ENCODE data around the gene C11orf68. TPM values are rescaled to one million over a fixed set of nuclear protein-coding genes. Genes with fewer than 3 reads are reported as not detected.

C11orf68 gene
- total RNA-seq, 1 experiment from 2014 or later, result 20.1 TPM

GRCh38 chr11:65915821-65916251, 3.0 kb downstream of the C11orf68 start:
- intact Hi-C loops (cut with micrococcal nuclease; ENCODE audit: unreplicated experiment), result loop anchor here (5.0 kb wide), 1 partner anchor 46 kb away; the partner anchor contains the start of gene SART1
- H3K27me3 Mint-ChIP-seq (ENCODE audit: insufficient read depth, unreplicated experiment), result no peaks in the 10 kb centered on the region
- DNase-seq, result no peak
- no peaks in the 10 kb centered on the region for H3K9me3 ChIP-seq
- no peaks in the 10 kb centered on the region for H3K27me3 ChIP-seq (replicated peaks; ENCODE audit: control insufficient read depth, insufficient read depth, low read length)
- peaks cover 8% of the 10 kb centered on the region for H3K36me3 Mint-ChIP-seq (ENCODE audit: insufficient read depth, unreplicated experiment)
- TF ChIP-seq CTCF (IDR thresholded peaks at IDR 0.05; ENCODE audit: insufficient read depth in 1 of 2, low read depth in 1 of 2, low read length in 1 of 2, severe bottlenecking in 1 of 2, unreplicated experiment in 1 of 2), result no peak
- ChIA-PET CTCF (interaction anchor here (1.0 to 1.4 kb wide), 2 partner anchors 26 to 27 kb away, joined by 4 read pairs; partner anchors contain the start of genes CCDC85B and FIBP), POLR2A (interaction anchor here (0.5 kb wide), 1 partner anchor 28 kb away, joined by 3 read pairs; the partner anchor contains the start of gene FIBP)
- peaks cover 6% of the 10 kb centered on the region for H3K4me1 Mint-ChIP-seq (ENCODE audit: low read depth, unreplicated experiment)
- no peak overlapping the region for H3K27ac Mint-ChIP-seq (ENCODE audit: unreplicated experiment)
- peak overlapping the region; percentile 68 for H3K4me3 Mint-ChIP-seq (ENCODE audit: unreplicated experiment)
- no peaks in the 10 kb centered on the region for H3K9me3 Mint-ChIP-seq (ENCODE audit: unreplicated experiment)
- peaks cover 23% of the 10 kb centered on the region for H3K4me1 ChIP-seq
- no TSS peak for BruUV-seq (replicated peaks)
- H3K4me3 ChIP-seq (ENCODE audit: low read depth, low read length), result no peak overlapping the region
- no peaks in the 10 kb centered on the region; the same call in 1 of the 2 replicates for H3K36me3 ChIP-seq (ENCODE audit: control insufficient read depth, insufficient read depth, low read length)

GRCh38 chr11:65915101-65915820, 3.6 kb downstream of the C11orf68 start:
- no peaks in the 10 kb centered on the region for H3K9me3 Mint-ChIP-seq (ENCODE audit: unreplicated experiment)
- H3K27me3 Mint-ChIP-seq (ENCODE audit: insufficient read depth, unreplicated experiment), result no peaks in the 10 kb centered on the region
- H3K27ac Mint-ChIP-seq (ENCODE audit: unreplicated experiment), result no peak overlapping the region
- peaks cover 6% of the 10 kb centered on the region for H3K4me1 Mint-ChIP-seq (ENCODE audit: low read depth, unreplicated experiment)
- Histone ChIP-seq H3K4me1 (peaks cover 19% of the 10 kb centered on the region), H3K9me3 (no peaks in the 10 kb centered on the region), H3K4me3 (ENCODE audit: low read depth, low read length) (no peak overlapping the region), H3K27me3 (replicated peaks; ENCODE audit: control insufficient read depth, insufficient read depth, low read length) (no peaks in the 10 kb centered on the region), H3K36me3 (ENCODE audit: control insufficient read depth, insufficient read depth, low read length) (no peaks in the 10 kb centered on the region; the same call in 1 of the 2 replicates)
- H3K4me3 Mint-ChIP-seq (ENCODE audit: unreplicated experiment), result no peak overlapping the region
- TF ChIP-seq CTCF (IDR thresholded peaks at IDR 0.05; ENCODE audit: insufficient read depth in 1 of 2, low read depth in 1 of 2, low read length in 1 of 2, severe bottlenecking in 1 of 2, unreplicated experiment in 1 of 2), result no peak
- DNase-seq, result no peak
- peaks cover 8% of the 10 kb centered on the region for H3K36me3 Mint-ChIP-seq (ENCODE audit: insufficient read depth, unreplicated experiment)
- CTCF ChIA-PET, result interaction anchor here (1.0 to 1.4 kb wide), 2 partner anchors 25 to 27 kb away, joined by 4 read pairs; partner anchors contain the start of genes CCDC85B and FIBP
- POLR2A ChIA-PET, result no interaction called here
- BruUV-seq (replicated peaks), result no TSS peak
- intact Hi-C loops (cut with micrococcal nuclease; ENCODE audit: unreplicated experiment), result loop anchor here (5.0 kb wide), 1 partner anchor 47 kb away; the partner anchor contains the start of gene SART1

- DNase-seq, result no peak
- no peaks in the 10 kb centered on the region; the same call in 1 of the 2 replicates for H3K36me3 ChIP-seq (ENCODE audit: control insufficient read depth, insufficient read depth, low read length)
- Mint-ChIP-seq H3K27me3 (ENCODE audit: insufficient read depth, unreplicated experiment) (no peaks in the 10 kb centered on the region), H3K4me3 (ENCODE audit: unreplicated experiment) (no peak overlapping the region), H3K36me3 (ENCODE audit: insufficient read depth, unreplicated experiment) (no peaks in the 10 kb centered on the region), H3K9me3 (ENCODE audit: unreplicated experiment) (no peaks in the 10 kb centered on the region), H3K4me1 (ENCODE audit: low read depth, unreplicated experiment) (peaks cover 6% of the 10 kb centered on the region), H3K27ac (ENCODE audit: unreplicated experiment) (no peak overlapping the region)
- H3K4me3 ChIP-seq (ENCODE audit: low read depth, low read length), result no peak overlapping the region
- no peaks in the 10 kb centered on the region for H3K9me3 ChIP-seq
- BruUV-seq (replicated peaks), result no TSS peak
- no peak for TF ChIP-seq CTCF (IDR thresholded peaks at IDR 0.05; ENCODE audit: insufficient read depth in 1 of 2, low read depth in 1 of 2, low read length in 1 of 2, severe bottlenecking in 1 of 2, unreplicated experiment in 1 of 2)
- peaks cover 13% of the 10 kb centered on the region for H3K4me1 ChIP-seq
- ChIA-PET CTCF (interaction anchor here (1.3 to 2.6 kb wide), 3 partner anchors 22 to 76 kb away, joined by 4 to 45 read pairs (median 27); partner anchors contain the start of genes CCDC85B and FIBP), POLR2A (no interaction called here)
- intact Hi-C loops (cut with micrococcal nuclease; ENCODE audit: unreplicated experiment), result loop anchor here (5.0 kb wide), 1 partner anchor 74 kb away; no protein-coding TSS in a partner anchor
- H3K27me3 ChIP-seq (replicated peaks; ENCODE audit: control insufficient read depth, insufficient read depth, low read length), result no peaks in the 10 kb centered on the region
These were observed 6.0 kb downstream of the C11orf68 start for GRCh38 chr11:65912845-65913244.
